B cell (primary cell): ENCODE data around the gene DPP10. TPM values are rescaled to one million over a fixed set of nuclear protein-coding genes. Genes with fewer than 3 reads are reported as not detected.

Experiments
- ATAC-seq: fragments of 200-7000 bp; cut with Tn5 transposase; one replicate; pipeline ENCODE4 v1.10.0; 2021; ENCODE audit warnings: low read depth, mild to moderate bottlenecking, moderate number of reproducible peaks, moderate library complexity
- CTCF ChIA-PET: fragments of 350-600 bp; sonication (Branson Sonifier 250); formaldehyde crosslinking; loops from one replicate; lab custom pipeline; 2021; ENCODE audit warnings: antibody characterized with exemption, inconsistent platforms; lab: Charles Lee
- POLR2A ChIA-PET: fragments of 350-600 bp; sonication (Branson Sonifier 250); formaldehyde crosslinking; loops from one replicate; lab custom pipeline; 2021; ENCODE audit warnings: antibody characterized with exemption; lab: Charles Lee
- DNase-seq: peaks from one replicate; pipeline ENCODE4 v3.0.0; 2013
- H2AFZ ChIP-seq: 2 replicates; pipeline ENCODE4 v1.6.1; 2012; ENCODE audit warnings: mild to moderate bottlenecking, low read depth, low read length; ENCODE audit not compliant: insufficient read depth, poor library complexity, severe bottlenecking
- H3K27ac ChIP-seq, 2 donors: 1 replicate in 1 of 2; 2 replicates in 1 of 2; pipeline ENCODE4 v1.5.1; 2012 to 2013; ENCODE audit warnings: low read length in 2 of 2, mild to moderate bottlenecking in 2 of 2, moderate library complexity in 1 of 2
- H3K27me3 ChIP-seq, 4 experiments: fragments of 200-600 bp in 1 of 4; sonication (generic) in 1 of 4; replicated peaks in 1 of 4; 1 replicate in 2 of 4; 2 replicates in 2 of 4; pipeline versions ENCODE4 v1.6.1 to v1.7.0; 2013 to 2016; ENCODE audit warnings: low read length in 3 of 4, mild to moderate bottlenecking in 2 of 4, mixed read lengths in 1 of 4, moderate library complexity in 1 of 4; ENCODE audit not compliant: insufficient read depth in 4 of 4, control insufficient read depth in 3 of 4; ENCODE audit errors: control extremely low read depth in 1 of 4
- H3K36me3 ChIP-seq, 2 experiments: replicated peaks in 1 of 2; 1 replicate in 1 of 2; 2 replicates in 1 of 2; pipeline versions ENCODE4 v1.6.1 to v1.7.1; 2013; ENCODE audit warnings: low read length in 1 of 2; ENCODE audit not compliant: insufficient read depth in 2 of 2, control insufficient read depth in 1 of 2; ENCODE audit errors: control extremely low read depth in 1 of 2, extremely low read depth in 1 of 2
- H3K4me1 ChIP-seq, 2 donors: fragments of 200-600 bp in 1 of 2; sonication (generic) in 1 of 2; 1 replicate in 1 of 2; 2 replicates in 1 of 2; pipeline versions ENCODE4 v1.5.1 to v1.6.1; 2013 to 2017; ENCODE audit warnings: low read length in 2 of 2; ENCODE audit not compliant: control insufficient read depth in 2 of 2, insufficient read depth in 2 of 2
- H3K4me2 ChIP-seq: replicated peaks from 2 replicates; pipeline ENCODE3; 2012; ENCODE audit warnings: mild to moderate bottlenecking, low read depth, low read length; ENCODE audit not compliant: poor library complexity, severe bottlenecking
- H3K4me3 ChIP-seq, 5 experiments: fragments of 200-600 bp in 1 of 5; sonication (generic) in 1 of 5; 1 replicate in 3 of 5; 2 replicates in 2 of 5; pipeline versions ENCODE4 v1.5.1 to v1.7.0; 2011 to 2016; ENCODE audit warnings: low read length in 4 of 5, mild to moderate bottlenecking in 4 of 5, low read depth in 2 of 5, control low read depth in 1 of 5, moderate library complexity in 1 of 5; ENCODE audit not compliant: insufficient read depth in 1 of 5; ENCODE audit errors: control extremely low read depth in 1 of 5, extremely low read depth in 1 of 5
- H3K79me2 ChIP-seq: fragments of 200-600 bp; sonication (generic); one replicate; pipeline ENCODE4 v1.6.0; 2016; ENCODE audit warnings: low read length; ENCODE audit not compliant: control insufficient read depth, insufficient read depth
- H3K9ac ChIP-seq: fragments of 200-600 bp; sonication (generic); 2 replicates; pipeline ENCODE4 v1.6.1; 2017; ENCODE audit warnings: mild to moderate bottlenecking, low read length, moderate library complexity
- H3K9me3 ChIP-seq, 3 donors: one replicate each; pipeline versions ENCODE4 v1.6.1 to v1.7.1; 2013; ENCODE audit warnings: low read length in 2 of 3; ENCODE audit not compliant: control insufficient read depth in 2 of 3, insufficient read depth in 1 of 3; ENCODE audit errors: control extremely low read depth in 1 of 3
- H4K20me1 ChIP-seq: 2 replicates; pipeline ENCODE4 v1.6.0; 2012; ENCODE audit warnings: mild to moderate bottlenecking, low read length; ENCODE audit not compliant: insufficient read depth, control insufficient read depth, poor library complexity, severe bottlenecking
- H3K27ac Mint-ChIP-seq: one replicate; pipeline ENCODE4 v1.8.0; 2021; ENCODE audit warnings: mixed read lengths
- H3K27me3 Mint-ChIP-seq: one replicate; pipeline ENCODE4 v1.8.0; 2021; ENCODE audit warnings: mixed read lengths
- H3K4me1 Mint-ChIP-seq: one replicate; pipeline ENCODE4 v1.8.0; 2021; ENCODE audit warnings: mixed read lengths
- H3K4me3 Mint-ChIP-seq: one replicate; pipeline ENCODE4 v1.8.0; 2021; ENCODE audit warnings: mixed read lengths
- H3K9me3 Mint-ChIP-seq: one replicate; pipeline ENCODE4 v1.8.0; 2022; ENCODE audit warnings: mixed read lengths; ENCODE audit not compliant: insufficient read depth
- CTCF ChIP-seq: fragments of 200-600 bp; IDR thresholded peaks from one replicate; pipeline ENCODE4 v1.8.0; 2022; ENCODE audit warnings: antibody characterized with exemption, mild to moderate bottlenecking
- EZH2 ChIP-seq: IDR thresholded peaks from 2 replicates; pipeline ENCODE4 v1.6.1; 2012; ENCODE audit warnings: borderline replicate concordance, low read depth, mild to moderate bottlenecking, moderate library complexity, low read length; ENCODE audit not compliant: insufficient read depth, poor library complexity, severe bottlenecking
- WGBS: methylation state at CpG from one replicate; pipeline ENCODE4 v1.1.5; 2013; ENCODE audit warnings: missing lambda C conversion rate; ENCODE audit not compliant: insufficient coverage; 5-methylcytosine and 5-hydroxymethylcytosine counted together
- intact Hi-C: fragments of 100-400 bp; cut with micrococcal nuclease; formaldehyde crosslinking; loops from one replicate; pipeline ENCODE4 v1.10.0; 2022
- polyA plus RNA-seq: library from polyadenylated mRNA; depleted of rRNA; stranded (reverse); fragments of >200 nt; gene quantifications from 2 replicates; pipeline ENCODE4 v1.2.3, GENCODE V29; 2012
- total RNA-seq, 2 donors: library from RNA; stranded (reverse); fragments of 120-200 nt in 1 of 2; gene quantifications; 1 replicate in 1 of 2; 2 replicates in 1 of 2; pipeline versions ENCODE4 v1.2.3 to v1.2.4, GENCODE V29; 2013 to 2022

The DPP10 gene
- total and polyA plus RNA-seq, 2 donors (not counting 1 experiment from before 2014, with no cell fraction given): not detected

- Histone ChIP-seq H3K9ac (no peak overlapping the region), H3K79me2 (no peaks in the 10 kb centered on the region), H3K4me3 (no peak overlapping the region), H3K4me2 (no peak overlapping the region), H3K9me3 (peaks cover 0 to 2% (median 0%) of the 10 kb centered on the region in 3 donors), H3K27ac (no peak overlapping the region), H3K36me3 (no peaks in the 10 kb centered on the region), H3K27me3 (no peaks in the 10 kb centered on the region), H4K20me1 (no peaks in the 10 kb centered on the region), H3K4me1 (no peaks in the 10 kb centered on the region), H2AFZ (no peak overlapping the region)
- ChIA-PET CTCF (no interaction called here), POLR2A (no interaction called here)
- Mint-ChIP-seq H3K27me3 (no peaks in the 10 kb centered on the region), H3K9me3 (peaks cover 8% of the 10 kb centered on the region), H3K4me3 (no peak overlapping the region), H3K4me1 (no peaks in the 10 kb centered on the region), H3K27ac (no peak overlapping the region)
- WGBS: 100% methylated on average over 1 of the region's 5 CpGs
- intact Hi-C loops: no loop called here
- DNase-seq (no peak), ATAC-seq (no peak)
- TF ChIP-seq CTCF (no peak), EZH2 (no peak)
Observed at GRCh38 chr2:115684345-115684744, 1241.9 kb downstream of the DPP10 start.

- peaks cover 3% of the 10 kb centered on the region for H3K9me3 Mint-ChIP-seq
- H3K4me3 Mint-ChIP-seq: no peak overlapping the region
- Histone ChIP-seq H3K79me2 (no peaks in the 10 kb centered on the region), H3K36me3 (no peaks in the 10 kb centered on the region), H3K4me1 (no peaks in the 10 kb centered on the region), H3K27ac (no peak overlapping the region), H3K4me2 (no peak overlapping the region), H3K9me3 (peaks cover 0 to 2% (median 0%) of the 10 kb centered on the region in 3 donors), H3K4me3 (no peak overlapping the region), H3K9ac (no peak overlapping the region), H2AFZ (no peak overlapping the region), H4K20me1 (no peaks in the 10 kb centered on the region), H3K27me3 (no peaks in the 10 kb centered on the region)
- no peaks in the 10 kb centered on the region for H3K27me3 Mint-ChIP-seq
- ATAC-seq (no peak), DNase-seq (no peak)
- TF ChIP-seq CTCF (no peak), EZH2 (no peak)
- no peak overlapping the region for H3K27ac Mint-ChIP-seq
- CTCF ChIA-PET: no interaction called here
- intact Hi-C loops: no loop called here
- WGBS: no CpG with 5 or more reads among the region's 1 CpG
- H3K4me1 Mint-ChIP-seq: no peaks in the 10 kb centered on the region
- POLR2A ChIA-PET: no interaction called here
Observed at GRCh38 chr2:115691409-115691808, 1249.0 kb downstream of the DPP10 start.
